Keratinocyte (primary cell): Measurements from ENCODE around the gene ZNF860.

ENCODE experiments used
- EZH2 ChIP-seq: IDR thresholded peaks from one replicate; pipeline ENCODE4 v1.6.1; 2012; ENCODE audit warnings: inconsistent platforms, mild to moderate bottlenecking, low read length, moderate library complexity
- TF ChIP-seq, protein P1 (sequence below), 3 experiments: IDR thresholded peaks in 1 of 3; conservative IDR thresholded peaks in 1 of 3; optimal IDR thresholded peaks in 1 of 3; 2 replicates in 2 of 3; 3 replicates in 1 of 3; pipeline versions ENCODE3 to v1.5.1; 2011; ENCODE audit warnings: low read length in 3 of 3, mild to moderate bottlenecking in 3 of 3, moderate library complexity in 2 of 3, control low read depth in 1 of 3, inconsistent platforms in 1 of 3; ENCODE audit not compliant: insufficient read depth in 2 of 3; ENCODE audit errors: extremely low read depth in 1 of 3

DNA sequence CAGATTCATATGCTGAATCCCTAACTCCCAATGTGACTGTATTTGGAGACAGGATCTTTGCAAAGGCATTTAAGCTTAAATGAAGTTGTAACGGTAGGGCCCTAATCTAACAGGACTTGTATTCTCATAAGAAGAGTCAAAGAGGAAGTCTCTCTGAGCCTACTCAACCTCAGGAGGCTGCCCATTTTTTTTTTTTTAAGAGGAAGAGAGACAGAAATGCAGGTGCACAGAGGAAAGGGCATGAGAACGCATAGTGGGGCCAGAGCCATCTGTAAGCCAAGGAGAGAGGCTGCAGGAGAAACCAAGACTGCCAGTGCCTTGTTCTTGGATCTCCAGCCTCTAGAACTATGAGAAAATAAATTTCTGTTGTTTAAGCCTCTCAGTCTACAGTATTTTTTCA lies 28.4 kb downstream of the ZNF860 start:
- TF ChIP-seq, protein P1, sequence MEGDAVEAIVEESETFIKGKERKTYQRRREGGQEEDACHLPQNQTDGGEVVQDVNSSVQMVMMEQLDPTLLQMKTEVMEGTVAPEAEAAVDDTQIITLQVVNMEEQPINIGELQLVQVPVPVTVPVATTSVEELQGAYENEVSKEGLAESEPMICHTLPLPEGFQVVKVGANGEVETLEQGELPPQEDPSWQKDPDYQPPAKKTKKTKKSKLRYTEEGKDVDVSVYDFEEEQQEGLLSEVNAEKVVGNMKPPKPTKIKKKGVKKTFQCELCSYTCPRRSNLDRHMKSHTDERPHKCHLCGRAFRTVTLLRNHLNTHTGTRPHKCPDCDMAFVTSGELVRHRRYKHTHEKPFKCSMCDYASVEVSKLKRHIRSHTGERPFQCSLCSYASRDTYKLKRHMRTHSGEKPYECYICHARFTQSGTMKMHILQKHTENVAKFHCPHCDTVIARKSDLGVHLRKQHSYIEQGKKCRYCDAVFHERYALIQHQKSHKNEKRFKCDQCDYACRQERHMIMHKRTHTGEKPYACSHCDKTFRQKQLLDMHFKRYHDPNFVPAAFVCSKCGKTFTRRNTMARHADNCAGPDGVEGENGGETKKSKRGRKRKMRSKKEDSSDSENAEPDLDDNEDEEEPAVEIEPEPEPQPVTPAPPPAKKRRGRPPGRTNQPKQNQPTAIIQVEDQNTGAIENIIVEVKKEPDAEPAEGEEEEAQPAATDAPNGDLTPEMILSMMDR (optimal IDR thresholded peaks at IDR 0.05 in 1 of 3, IDR thresholded peaks at IDR 0.05 in 1 of 3, conservative IDR thresholded peaks at IDR 0.05 in 1 of 3; ENCODE audit: extremely low read depth in 1 of 3, insufficient read depth in 2 of 3, low read length in 3 of 3): no peak
- TF ChIP-seq EZH2: no peak
